ENCODE data around the gene CD59. TPM values are rescaled to one million over a fixed set of nuclear protein-coding genes. Genes with fewer than 3 reads are reported as not detected.

The CD59 gene
- total RNA-seq, 1 donor from 2014 or later, result 468 TPM

- DNase-seq (ENCODE audit: low read depth), result no peak
- no peaks in the 10 kb centered on the region for H3K27me3 ChIP-seq (ENCODE audit: control insufficient read depth, insufficient read depth, low read length)
- H3K36me3 ChIP-seq (ENCODE audit: control insufficient read depth, insufficient read depth, low read length), result no peaks in the 10 kb centered on the region
- H3K4me3 ChIP-seq (ENCODE audit: low read depth, low read length), result no peak overlapping the region
- TF ChIP-seq CTCF (IDR thresholded peaks at IDR 0.05; ENCODE audit: insufficient read depth, low read length, poor library complexity, severe bottlenecking), result no peak
Observed at GRCh38 chr11:33692541-33692940, 43.7 kb downstream of the CD59 start.

- no peak for TF ChIP-seq CTCF (IDR thresholded peaks at IDR 0.05; ENCODE audit: insufficient read depth, low read length, poor library complexity, severe bottlenecking)
- no peaks in the 10 kb centered on the region for H3K27me3 ChIP-seq (ENCODE audit: control insufficient read depth, insufficient read depth, low read length)
- peak; percentile 95 for DNase-seq (ENCODE audit: low read depth)
- H3K4me3 ChIP-seq (ENCODE audit: low read depth, low read length), result no peak overlapping the region
- H3K36me3 ChIP-seq (ENCODE audit: control insufficient read depth, insufficient read depth, low read length), result no peaks in the 10 kb centered on the region
Observed at GRCh38 chr11:33692013-33692504, 44.2 kb downstream of the CD59 start.

- no peak for DNase-seq (ENCODE audit: low read depth)
- no peaks in the 10 kb centered on the region for H3K27me3 ChIP-seq (ENCODE audit: control insufficient read depth, insufficient read depth, low read length)
- TF ChIP-seq CTCF (IDR thresholded peaks at IDR 0.05; ENCODE audit: insufficient read depth, low read length, poor library complexity, severe bottlenecking), result no peak
- H3K4me3 ChIP-seq (ENCODE audit: low read depth, low read length), result no peak overlapping the region
- H3K36me3 ChIP-seq (ENCODE audit: control insufficient read depth, insufficient read depth, low read length), result no peaks in the 10 kb centered on the region
Observed at GRCh38 chr11:33691066-33691864, 45.0 kb downstream of the CD59 start.

- H3K36me3 ChIP-seq (ENCODE audit: control insufficient read depth, insufficient read depth, low read length), result no peaks in the 10 kb centered on the region
- DNase-seq (ENCODE audit: low read depth), result peak; percentile 98
- no peak overlapping the region for H3K4me3 ChIP-seq (ENCODE audit: low read depth, low read length)
- TF ChIP-seq CTCF (IDR thresholded peaks at IDR 0.05; ENCODE audit: insufficient read depth, low read length, poor library complexity, severe bottlenecking), result no peak
- no peaks in the 10 kb centered on the region for H3K27me3 ChIP-seq (ENCODE audit: control insufficient read depth, insufficient read depth, low read length)
Observed at GRCh38 chr11:33690290-33691065, 45.7 kb downstream of the CD59 start.

GRCh38 chr11:33689501-33689900, 46.7 kb downstream of the CD59 start:
- Histone ChIP-seq H3K36me3 (ENCODE audit: control insufficient read depth, insufficient read depth, low read length) (no peaks in the 10 kb centered on the region), H3K27me3 (ENCODE audit: control insufficient read depth, insufficient read depth, low read length) (no peaks in the 10 kb centered on the region), H3K4me3 (ENCODE audit: low read depth, low read length) (no peak overlapping the region)
- DNase-seq (ENCODE audit: low read depth), result no peak
- no peak for TF ChIP-seq CTCF (IDR thresholded peaks at IDR 0.05; ENCODE audit: insufficient read depth, low read length, poor library complexity, severe bottlenecking)

Data from kidney epithelial cell (primary cell).